GM19239 (cell line): ENCODE data around the gene SLC22A23.

Experiments used
- DNase-seq: peaks from one replicate; pipeline ENCODE4 v3.0.0; 2011; ENCODE audit warnings: low spot score; ENCODE audit not compliant: insufficient read length
- FAIRE-seq: peaks from 2 replicates; lab custom pipeline; 2011; peaks lifted over from hg19 to GRCh38; lab: Jason Lieb, UNC

SLC22A23 gene

DNA sequence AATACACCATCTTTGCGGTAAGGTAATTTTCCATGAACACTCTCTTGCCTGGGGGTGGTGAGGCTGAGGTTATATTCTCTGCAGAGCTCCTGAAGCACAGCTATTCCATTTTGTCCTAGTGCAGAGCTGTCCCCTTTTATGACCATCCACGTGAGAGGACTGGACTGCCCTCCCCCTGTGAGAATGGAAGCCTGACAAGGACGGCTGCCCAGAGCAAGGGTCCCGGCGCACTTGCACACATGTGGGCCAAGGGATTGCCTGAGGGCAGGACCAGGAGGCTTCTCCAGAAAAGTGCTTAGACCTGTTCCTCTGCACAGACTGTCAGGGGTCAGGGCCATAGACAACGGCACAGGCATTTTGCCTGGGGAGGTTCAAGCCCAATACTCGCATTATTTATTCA lies 48.2 kb downstream of the SLC22A23 start:
- DNase-seq, result no peak
- FAIRE-seq, result no peak

- no peak for FAIRE-seq
- no peak for DNase-seq
Observed at GRCh38 chr6:3407840-3408239, 49.0 kb downstream of the SLC22A23 start.

- DNase-seq (no peak), FAIRE-seq (no peak)
Observed at GRCh38 chr6:3406891-3407809, 49.7 kb downstream of the SLC22A23 start.

GRCh38 chr6:3406362-3406821 lies 50.5 kb downstream of the SLC22A23 start:
- FAIRE-seq (no peak), DNase-seq (no peak)

- no peak for DNase-seq
- FAIRE-seq, result no peak
Observed at GRCh38 chr6:3405679-3406078, 51.2 kb downstream of the SLC22A23 start.

- DNase-seq (no peak), FAIRE-seq (no peak)
Observed at GRCh38 chr6:3405182-3405518, 51.7 kb downstream of the SLC22A23 start.

DNA sequence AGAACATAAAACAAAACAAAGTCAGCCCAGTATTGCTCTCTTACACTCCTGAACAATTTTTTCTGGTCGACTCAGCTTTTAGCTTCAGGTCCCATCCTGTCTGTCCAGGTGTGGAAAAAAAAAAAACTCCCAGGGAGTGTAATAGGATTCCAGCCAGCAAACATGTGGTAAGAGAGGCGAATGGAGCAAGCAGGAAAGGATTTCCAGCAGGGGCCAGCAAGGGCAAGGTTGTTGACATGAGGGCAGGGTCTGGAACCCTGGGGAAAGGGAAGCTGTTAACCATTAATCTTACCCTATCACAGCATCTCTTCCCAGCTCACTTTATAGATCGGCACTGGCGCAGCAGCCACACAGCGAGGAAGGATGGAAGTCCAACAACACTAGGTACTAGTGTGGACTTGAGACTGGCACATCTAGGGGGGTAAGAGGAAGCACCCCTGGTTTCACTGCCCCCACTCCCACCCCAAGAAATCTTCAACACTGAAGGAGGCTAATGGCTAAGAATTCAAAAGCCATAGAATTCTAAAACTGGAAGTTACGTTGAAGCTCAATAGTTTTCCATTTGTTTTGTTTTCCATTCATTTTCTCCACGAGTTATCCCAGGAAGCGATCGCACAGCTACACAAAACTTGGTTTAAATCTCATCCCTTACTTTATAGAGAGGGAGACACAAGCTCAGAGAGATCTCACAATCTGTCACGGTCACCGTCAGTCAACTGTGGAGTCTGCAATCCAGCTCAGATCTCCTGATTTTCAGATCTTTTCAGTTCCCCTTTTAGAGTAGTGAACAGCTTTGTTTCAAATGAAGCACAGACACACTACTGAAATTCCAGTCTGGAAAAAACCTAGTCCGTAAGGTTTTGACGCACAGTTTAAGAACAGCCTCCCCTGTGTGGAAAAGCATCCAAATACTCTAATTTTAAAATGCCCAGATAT lies 53.3 kb downstream of the SLC22A23 start:
- no peak for DNase-seq
- no peak for FAIRE-seq

DNA sequence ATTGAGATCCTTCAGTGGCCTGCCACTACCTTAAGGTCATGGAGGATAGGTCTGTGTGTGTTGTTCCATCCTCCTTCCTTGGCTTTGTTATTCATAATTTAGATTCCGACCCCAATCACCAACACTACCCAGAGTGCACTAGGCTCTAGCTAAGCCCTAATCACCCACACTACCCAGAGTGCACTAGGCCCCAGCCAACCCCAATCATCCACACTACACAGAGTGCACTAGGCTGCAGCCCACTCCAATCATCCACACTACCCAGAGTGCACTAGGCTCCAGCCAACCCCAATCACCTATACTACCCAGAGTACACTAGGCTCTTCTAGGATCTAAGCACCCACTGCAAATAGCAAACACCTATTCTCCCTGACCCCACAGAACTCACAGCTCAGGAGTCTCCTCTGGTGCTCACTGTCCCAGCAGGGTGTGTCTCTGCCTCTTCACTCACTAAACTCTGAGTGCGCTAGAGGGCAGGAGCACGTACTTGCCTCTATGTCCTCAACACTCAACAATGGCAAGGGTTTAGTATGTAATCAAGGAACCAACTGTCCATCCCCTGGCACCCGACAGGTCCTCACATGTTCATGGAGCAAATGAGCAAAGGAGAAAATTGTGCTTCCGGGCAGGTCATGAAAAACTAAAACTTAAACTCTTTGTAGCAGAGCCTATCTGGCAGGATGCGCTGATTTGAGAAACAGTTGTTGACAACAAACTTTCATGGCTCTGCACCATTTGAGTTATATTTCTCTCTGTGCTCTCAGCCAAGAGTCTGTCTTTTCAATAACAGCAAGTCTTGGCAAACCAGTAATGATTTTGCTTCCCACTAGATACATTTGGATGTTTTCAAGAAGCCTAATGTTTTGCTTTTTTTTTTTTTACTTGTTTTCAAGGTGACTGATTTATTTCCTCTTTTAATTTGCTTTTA lies 54.3 kb downstream of the SLC22A23 start:
- no peak for DNase-seq
- no peak for FAIRE-seq

GRCh38 chr6:3400162-3400561 lies 56.7 kb downstream of the SLC22A23 start:
- no peak for DNase-seq
- FAIRE-seq, result no peak

GRCh38 chr6:3398755-3399696 lies 57.8 kb downstream of the SLC22A23 start:
- no peak for FAIRE-seq
- DNase-seq, result no peak

DNA sequence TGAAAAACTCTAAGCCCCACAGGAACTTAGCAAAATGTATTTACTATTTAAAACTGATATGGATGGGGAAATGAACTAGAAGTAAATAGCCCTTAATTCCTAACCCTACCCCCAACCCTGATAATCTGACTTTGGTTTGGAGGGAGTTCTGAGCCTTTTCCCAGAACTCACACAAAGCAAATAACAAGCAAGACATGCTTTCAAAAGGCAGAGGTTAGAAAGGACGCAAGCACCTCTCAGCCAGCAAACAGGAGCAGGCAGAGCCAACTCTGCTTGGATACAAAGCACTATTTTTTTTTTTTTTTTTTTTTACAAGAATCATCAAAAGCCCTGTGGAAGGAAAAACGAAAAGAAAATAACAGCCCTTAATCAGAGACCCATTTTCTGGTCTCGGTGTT lies 58.7 kb downstream of the SLC22A23 start:
- no peak for DNase-seq
- FAIRE-seq, result no peak

DNA sequence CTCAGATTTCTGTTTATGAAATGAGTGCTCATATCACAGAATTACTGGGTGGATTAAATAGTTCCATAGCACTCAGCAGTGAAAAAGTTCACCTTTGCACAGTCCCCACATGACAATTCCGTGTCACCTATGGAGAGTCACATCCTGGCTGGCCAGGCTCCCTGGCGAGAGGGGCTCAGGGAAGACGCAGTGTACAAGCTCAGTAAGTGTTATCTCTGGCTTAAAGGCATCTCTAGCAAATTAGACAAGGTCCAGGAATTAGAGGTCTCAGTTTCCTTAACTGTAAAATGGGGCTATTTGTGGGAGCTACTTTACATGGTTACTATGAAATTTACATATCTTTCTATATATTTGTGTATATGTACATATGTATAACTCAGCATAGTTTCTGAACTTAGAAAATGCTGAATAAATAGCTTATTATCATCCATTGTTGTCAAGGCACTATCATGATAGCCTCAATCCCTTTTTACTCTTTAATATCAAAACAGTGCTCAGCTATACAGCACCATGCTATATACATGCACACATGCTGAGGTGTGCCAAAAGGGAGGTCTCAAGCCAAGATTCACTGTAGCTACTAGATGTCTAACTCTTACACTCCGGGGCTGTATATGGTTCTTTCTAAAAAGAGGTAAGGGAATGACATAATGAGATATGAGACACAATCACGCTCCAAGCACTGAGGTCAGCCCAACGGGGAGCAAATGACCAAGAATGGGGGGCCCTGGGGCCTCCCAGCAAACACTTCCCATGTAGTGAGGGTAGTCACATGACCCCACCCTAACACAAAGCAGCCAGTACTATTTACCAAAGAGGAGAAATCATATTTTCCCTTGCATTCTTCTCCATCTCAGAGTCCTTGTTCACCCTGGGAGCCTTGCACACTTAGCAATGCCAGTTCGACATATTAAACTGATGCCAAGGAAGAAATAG lies 59.4 kb downstream of the SLC22A23 start:
- FAIRE-seq, result no peak
- DNase-seq, result no peak

DNA sequence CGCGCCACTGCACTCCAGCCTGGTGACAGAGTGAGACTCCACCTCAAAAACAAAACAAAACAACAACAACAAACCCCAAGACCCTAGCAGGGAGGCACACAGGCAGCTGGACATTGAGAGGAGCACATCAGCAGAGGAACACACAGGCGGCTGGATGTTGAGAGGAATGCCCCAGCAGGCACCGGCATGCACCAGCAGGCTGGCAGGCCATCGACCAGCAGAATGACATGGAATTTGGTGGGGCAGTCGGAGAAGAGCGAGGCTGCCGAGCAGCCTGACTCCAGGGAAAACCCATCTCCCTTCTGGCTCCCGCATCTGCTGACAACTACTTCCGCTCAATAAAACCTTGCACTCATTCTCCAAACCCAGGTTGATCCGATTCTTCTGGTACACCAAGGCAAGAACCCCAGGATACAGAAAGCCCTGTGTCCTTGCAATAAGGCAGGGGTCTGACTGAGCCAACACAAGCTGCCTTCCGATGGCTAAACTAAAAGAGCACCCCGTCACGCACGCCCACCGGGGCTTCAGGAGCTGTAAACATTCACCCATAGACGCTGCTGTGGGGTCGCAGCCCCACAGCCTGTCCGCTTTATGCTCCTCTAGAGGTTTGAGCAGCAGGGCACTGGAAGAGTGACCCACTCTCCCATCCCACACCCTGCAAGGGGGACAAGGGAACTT lies 60.2 kb downstream of the SLC22A23 start:
- no peak for FAIRE-seq
- DNase-seq, result no peak

GRCh38 chr6:3394671-3395070 lies 62.2 kb downstream of the SLC22A23 start:
- DNase-seq (no peak), FAIRE-seq (no peak)

DNA sequence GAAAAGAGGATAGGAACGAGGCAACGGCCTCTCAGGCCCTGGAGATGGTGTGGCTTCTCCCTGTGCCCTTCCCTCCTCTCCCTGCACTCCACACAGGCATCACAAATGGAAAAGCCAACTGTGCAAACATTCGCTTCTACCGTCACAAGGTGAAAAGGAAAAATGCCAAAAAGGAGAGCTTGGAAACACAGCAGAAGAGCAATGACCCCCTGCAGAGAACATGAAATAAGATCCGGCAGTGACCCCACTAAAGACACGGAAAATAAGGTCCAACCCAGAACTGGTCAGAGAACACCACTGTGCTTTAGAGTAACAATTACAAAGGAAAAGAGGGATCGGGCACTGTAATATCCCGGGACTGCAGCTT lies 63.0 kb downstream of the SLC22A23 start:
- no peak for DNase-seq

GRCh38 chr6:3392930-3393835 lies 63.7 kb downstream of the SLC22A23 start:
- DNase-seq (no peak), FAIRE-seq (no peak)

More for the DNA sequence above, 63.0 kb downstream of the SLC22A23 start:
- no peak for FAIRE-seq
